CD8-positive, alpha-beta memory T cell (primary cell): ENCODE results near the gene FGFRL1. TPM values are rescaled to one million over a fixed set of nuclear protein-coding genes. Genes with fewer than 3 reads are reported as not detected.

Source experiments
- CTCF ChIA-PET: fragments of 350-600 bp; sonication (Branson Sonifier 250); formaldehyde crosslinking; loops from one replicate; lab custom pipeline; 2021; ENCODE audit warnings: antibody characterized with exemption; lab: Charles Lee
- POLR2A ChIA-PET: fragments of 350-600 bp; sonication (Branson Sonifier 250); formaldehyde crosslinking; loops from one replicate; lab custom pipeline; 2021; ENCODE audit warnings: antibody characterized with exemption; lab: Charles Lee
- DNase-seq, 5 donors: peaks; one replicate each; pipeline versions ENCODE4 v3.0.0 to v3.0.0-alpha.2; 2020 to 2022; ENCODE audit warnings: mixed read lengths in 1 of 5
- H3K27ac ChIP-seq: one replicate; pipeline ENCODE4 v1.7.0; 2013; ENCODE audit warnings: low read depth, mild to moderate bottlenecking, low read length, moderate library complexity
- H3K27me3 ChIP-seq: 2 replicates; pipeline ENCODE4 v1.7.0; 2013; ENCODE audit warnings: low read length, mild to moderate bottlenecking; ENCODE audit not compliant: insufficient read depth, poor library complexity, severe bottlenecking
- H3K36me3 ChIP-seq: 2 replicates; pipeline ENCODE4 v1.7.0; 2013; ENCODE audit warnings: mild to moderate bottlenecking, low read length, moderate library complexity; ENCODE audit not compliant: insufficient read depth
- H3K4me1 ChIP-seq: 2 replicates; pipeline ENCODE4 v1.7.0; 2013; ENCODE audit warnings: mild to moderate bottlenecking, low read length, moderate library complexity; ENCODE audit not compliant: insufficient read depth
- H3K4me3 ChIP-seq: 2 replicates; pipeline ENCODE4 v1.7.0; 2013; ENCODE audit warnings: mild to moderate bottlenecking, low read length
- H3K9me3 ChIP-seq: 2 replicates; pipeline ENCODE4 v1.7.0; 2013; ENCODE audit warnings: mild to moderate bottlenecking, low read length
- H3K27ac Mint-ChIP-seq, 8 donors: one replicate each; pipeline ENCODE4 v1.8.0; 2020 to 2021; ENCODE audit warnings: mixed read lengths in 8 of 8, mild to moderate bottlenecking in 6 of 8, inconsistent platforms in 3 of 8, moderate library complexity in 3 of 8
- H3K27me3 Mint-ChIP-seq, 2 donors: one replicate each; pipeline ENCODE4 v1.8.0; 2020 to 2021; ENCODE audit warnings: mixed read lengths in 2 of 2, mild to moderate bottlenecking in 1 of 2, moderate library complexity in 1 of 2
- H3K36me3 Mint-ChIP-seq, 3 donors: one replicate each; pipeline ENCODE4 v1.8.0; 2020 to 2021; ENCODE audit warnings: mixed read lengths in 3 of 3, inconsistent platforms in 1 of 3, mild to moderate bottlenecking in 1 of 3
- H3K4me1 Mint-ChIP-seq, 3 donors: one replicate each; pipeline ENCODE4 v1.8.0; 2020 to 2021; ENCODE audit warnings: mixed read lengths in 3 of 3, inconsistent platforms in 1 of 3, mild to moderate bottlenecking in 1 of 3
- H3K4me3 Mint-ChIP-seq, 7 donors: one replicate each; pipeline ENCODE4 v1.8.0; 2020 to 2021; ENCODE audit warnings: mixed read lengths in 7 of 7, mild to moderate bottlenecking in 6 of 7, moderate library complexity in 4 of 7, inconsistent platforms in 2 of 7
- H3K9me3 Mint-ChIP-seq, 5 donors: one replicate each; pipeline ENCODE4 v1.8.0; 2020 to 2022; ENCODE audit warnings: mixed read lengths in 5 of 5, mild to moderate bottlenecking in 3 of 5, moderate library complexity in 2 of 5, inconsistent platforms in 1 of 5
- polyA plus RNA-seq: library from polyadenylated mRNA; unstranded; fragments of 300-500 nt; fragmentation: Illumina TruSeq; gene quantifications from one replicate; pipeline ENCODE4 v1.2.3, GENCODE V29; 2021
- total RNA-seq, 2 experiments: library from RNA; stranded (reverse); gene quantifications; one replicate each; pipeline ENCODE4 v1.2.3, GENCODE V29; 2021

FGFRL1 gene
- total and polyA plus RNA-seq, 3 experiments from 2014 or later, result 1.4 to 14.5 (median 12.3) TPM

DNA sequence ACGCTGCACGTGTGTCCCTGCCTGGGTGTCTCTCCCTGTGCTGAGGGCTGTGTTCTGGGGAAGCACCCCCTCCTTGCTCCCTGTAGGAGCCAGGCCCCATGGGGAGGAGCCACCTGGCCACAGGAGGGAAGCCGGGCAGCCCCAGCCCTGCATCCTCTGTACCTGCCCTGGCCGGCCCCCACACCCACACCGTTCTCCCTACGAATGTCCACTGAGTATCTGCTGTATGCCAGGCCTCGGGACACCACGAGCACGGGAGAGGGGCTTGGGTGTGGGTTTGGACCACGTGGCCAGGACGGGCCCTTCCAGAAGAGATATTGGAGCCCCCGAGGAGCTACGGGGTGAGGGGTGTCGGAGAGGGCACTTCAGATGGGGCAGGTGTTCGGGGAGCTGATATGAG lies 6.3 kb downstream of the FGFRL1 start:
- H3K27ac ChIP-seq, result no peak overlapping the region
- H3K9me3 Mint-ChIP-seq, result no peaks in the 10 kb centered on the region
- H3K27ac Mint-ChIP-seq, result no peak overlapping the region
- H3K4me3 Mint-ChIP-seq, result no peak overlapping the region
- no peaks in the 10 kb centered on the region for H3K27me3 ChIP-seq
- no peaks in the 10 kb centered on the region for H3K27me3 Mint-ChIP-seq
- DNase-seq, result no peak
- CTCF ChIA-PET, result no interaction called here
- H3K9me3 ChIP-seq, result no peaks in the 10 kb centered on the region
- H3K36me3 ChIP-seq, result no peaks in the 10 kb centered on the region
- H3K4me1 Mint-ChIP-seq, result peaks cover 0 to 4% (median 0%) of the 10 kb centered on the region in 3 donors
- peaks cover 2% of the 10 kb centered on the region for H3K4me1 ChIP-seq
- POLR2A ChIA-PET, result no interaction called here
- H3K4me3 ChIP-seq, result no peak overlapping the region
- H3K36me3 Mint-ChIP-seq, result peaks cover 0 to 3% (median 0%) of the 10 kb centered on the region in 3 donors

DNA sequence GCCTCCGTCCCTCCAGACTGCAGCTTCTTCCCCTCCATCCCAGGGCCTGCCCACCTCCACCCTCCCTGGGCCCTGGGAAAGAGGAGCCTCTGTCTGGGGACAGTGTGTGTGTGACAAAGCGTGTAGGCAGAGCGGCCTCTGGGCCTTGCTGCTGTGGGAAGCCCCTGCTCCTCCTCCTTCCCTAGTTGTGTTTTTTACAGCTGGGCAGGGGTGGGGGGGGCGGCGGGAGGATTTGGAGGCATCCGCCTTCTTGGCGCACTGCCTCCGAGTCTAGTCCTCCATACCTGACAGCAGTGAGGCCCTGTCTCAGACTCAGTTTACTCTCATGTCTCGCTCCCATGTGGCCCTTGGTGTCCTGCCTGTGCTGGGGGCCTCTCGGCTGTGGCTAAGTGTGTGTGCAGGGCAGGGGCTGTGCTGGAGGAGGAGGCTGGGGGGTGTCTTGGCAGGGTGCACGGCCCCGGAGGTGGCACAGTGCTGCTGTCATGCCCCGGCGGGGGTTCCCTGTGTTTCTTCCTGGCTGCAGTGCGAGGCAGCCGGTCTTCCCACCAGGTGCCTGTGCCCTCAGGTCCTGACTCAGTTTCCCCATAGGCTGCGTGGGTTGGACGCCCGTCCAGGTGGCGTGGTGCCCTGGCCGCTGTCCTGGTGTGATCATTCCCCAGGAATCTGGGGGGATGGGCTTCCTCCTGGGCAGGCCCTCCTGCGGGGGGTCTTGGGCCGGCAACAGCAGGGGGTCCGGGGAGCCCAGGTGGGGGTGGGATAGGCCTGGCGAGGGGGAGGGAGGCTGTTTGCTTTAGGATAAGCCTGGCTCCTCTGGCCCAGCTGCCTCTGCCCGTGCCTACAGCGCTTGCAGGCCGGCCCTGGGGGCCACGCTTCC lies 7.0 kb downstream of the FGFRL1 start:
- Histone ChIP-seq H3K27ac (no peak overlapping the region), H3K9me3 (no peaks in the 10 kb centered on the region), H3K36me3 (no peaks in the 10 kb centered on the region), H3K27me3 (no peaks in the 10 kb centered on the region), H3K4me3 (no peak overlapping the region), H3K4me1 (no peaks in the 10 kb centered on the region)
- Mint-ChIP-seq H3K4me3 (no peak overlapping the region), H3K27ac (no peak overlapping the region), H3K27me3 (no peaks in the 10 kb centered on the region), H3K9me3 (no peaks in the 10 kb centered on the region), H3K4me1 (peaks cover 0 to 4% (median 0%) of the 10 kb centered on the region in 3 donors), H3K36me3 (peaks cover 0 to 3% (median 0%) of the 10 kb centered on the region in 3 donors)
- POLR2A ChIA-PET, result no interaction called here
- CTCF ChIA-PET, result no interaction called here
- DNase-seq, result no peak

- POLR2A ChIA-PET, result no interaction called here
- Mint-ChIP-seq H3K36me3 (peaks cover 0 to 2% (median 0%) of the 10 kb centered on the region in 3 donors), H3K27ac (peak overlapping the region in 1 of 8 donors; percentile 43), H3K27me3 (no peaks in the 10 kb centered on the region), H3K4me1 (no peaks in the 10 kb centered on the region), H3K4me3 (no peak overlapping the region), H3K9me3 (no peaks in the 10 kb centered on the region)
- H3K9me3 ChIP-seq, result no peaks in the 10 kb centered on the region
- no peaks in the 10 kb centered on the region for H3K4me1 ChIP-seq
- no peaks in the 10 kb centered on the region for H3K27me3 ChIP-seq
- H3K36me3 ChIP-seq, result no peaks in the 10 kb centered on the region
- H3K4me3 ChIP-seq, result no peak overlapping the region
- CTCF ChIA-PET, result no interaction called here
- no peak overlapping the region for H3K27ac ChIP-seq
- no peak for DNase-seq
Measured at GRCh38 chr4:1019320-1019719, 7.9 kb downstream of the FGFRL1 start.

DNA sequence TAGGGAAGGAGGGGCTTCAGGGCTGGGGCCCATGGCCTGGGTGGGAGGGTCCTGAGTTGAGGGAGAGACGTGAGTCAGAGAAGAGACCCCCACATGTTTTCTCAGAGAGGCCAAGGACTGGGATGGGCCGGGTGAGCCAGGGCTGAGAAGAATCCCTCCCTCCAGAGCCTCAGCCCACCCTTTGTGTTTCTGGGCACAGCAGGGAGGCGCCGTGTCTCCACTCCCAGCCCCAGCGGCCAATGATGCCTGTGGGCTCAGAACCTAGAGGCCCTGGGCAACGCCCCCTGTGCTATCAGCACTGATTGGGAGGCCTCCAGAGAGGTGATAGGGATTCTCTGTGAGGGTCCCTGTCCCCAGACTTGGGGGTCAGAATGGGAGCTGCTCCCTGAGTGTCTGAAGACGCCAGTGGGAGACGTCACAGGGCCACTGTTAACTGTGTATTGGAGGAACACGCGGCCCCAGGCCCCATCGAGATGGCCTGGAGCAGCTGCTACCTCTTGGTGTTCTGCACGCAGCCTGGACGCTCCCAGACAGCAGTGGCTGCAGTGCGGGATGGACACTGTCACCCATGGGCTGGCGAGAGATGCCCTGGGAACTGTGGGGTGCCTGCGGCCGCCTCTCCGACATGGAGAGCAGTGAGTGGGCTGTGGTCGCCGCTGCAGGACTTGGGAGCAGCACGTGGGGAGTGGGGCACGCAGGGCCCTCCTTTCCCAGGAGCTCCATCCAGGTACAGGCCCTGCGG lies 8.5 kb downstream of the FGFRL1 start:
- H3K4me3 Mint-ChIP-seq, result no peak overlapping the region
- H3K9me3 Mint-ChIP-seq, result no peaks in the 10 kb centered on the region
- DNase-seq, result no peak
- H3K27me3 Mint-ChIP-seq, result no peaks in the 10 kb centered on the region
- peak overlapping the region in 1 of 8 donors; percentile 47 for H3K27ac Mint-ChIP-seq
- no peaks in the 10 kb centered on the region for H3K4me1 Mint-ChIP-seq
- no peaks in the 10 kb centered on the region for H3K36me3 ChIP-seq
- peaks cover 0 to 2% (median 0%) of the 10 kb centered on the region in 3 donors for H3K36me3 Mint-ChIP-seq
- no peak overlapping the region for H3K4me3 ChIP-seq
- H3K9me3 ChIP-seq, result no peaks in the 10 kb centered on the region
- H3K27me3 ChIP-seq, result no peaks in the 10 kb centered on the region
- no peak overlapping the region for H3K27ac ChIP-seq
- ChIA-PET CTCF (no interaction called here), POLR2A (no interaction called here)
- H3K4me1 ChIP-seq, result no peaks in the 10 kb centered on the region

DNA sequence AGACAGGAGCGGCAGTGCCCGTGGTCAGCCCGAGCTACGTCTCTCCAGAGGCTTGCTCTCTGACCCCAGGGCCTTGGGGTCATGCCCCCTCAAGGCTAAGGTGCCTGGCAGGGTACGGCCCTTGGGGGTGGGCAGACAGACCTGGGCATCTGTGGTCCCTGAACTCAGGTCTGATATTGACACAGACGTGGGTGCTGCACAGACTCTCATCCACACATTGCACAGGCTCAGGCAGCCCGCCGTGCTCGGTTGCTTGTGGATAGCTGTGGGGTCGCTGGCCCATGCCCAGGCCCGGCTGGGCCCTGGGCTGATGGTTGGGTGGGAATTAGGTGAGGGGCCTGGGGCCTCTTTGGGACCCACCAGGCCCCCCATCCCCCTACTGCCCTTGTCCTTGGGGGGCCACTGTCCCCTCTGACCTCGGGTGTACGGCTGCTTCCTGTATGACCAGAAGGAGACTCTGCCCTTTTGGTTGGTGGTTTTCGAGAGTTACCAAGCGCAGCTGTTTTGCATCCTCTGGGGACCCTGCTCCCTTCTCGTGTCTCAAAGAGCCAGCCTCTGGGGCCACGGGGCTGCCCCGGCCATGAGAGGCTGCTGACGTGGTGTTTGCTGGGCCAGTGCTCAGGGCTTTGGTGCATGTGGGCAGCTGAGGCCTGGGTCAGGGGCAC lies 10.1 kb downstream of the FGFRL1 start:
- no peak for DNase-seq
- Histone ChIP-seq H3K4me3 (no peak overlapping the region), H3K27me3 (no peaks in the 10 kb centered on the region), H3K36me3 (no peaks in the 10 kb centered on the region), H3K9me3 (no peaks in the 10 kb centered on the region), H3K27ac (no peak overlapping the region), H3K4me1 (no peaks in the 10 kb centered on the region)
- Mint-ChIP-seq H3K4me1 (peaks cover 4 to 12% (median 8%) of the 10 kb centered on the region in 3 donors), H3K4me3 (no peak overlapping the region), H3K27me3 (no peaks in the 10 kb centered on the region), H3K27ac (no peak overlapping the region), H3K36me3 (peaks cover 0 to 10% (median 2%) of the 10 kb centered on the region in 3 donors), H3K9me3 (no peaks in the 10 kb centered on the region)
- POLR2A ChIA-PET, result no interaction called here
- CTCF ChIA-PET, result no interaction called here

DNA sequence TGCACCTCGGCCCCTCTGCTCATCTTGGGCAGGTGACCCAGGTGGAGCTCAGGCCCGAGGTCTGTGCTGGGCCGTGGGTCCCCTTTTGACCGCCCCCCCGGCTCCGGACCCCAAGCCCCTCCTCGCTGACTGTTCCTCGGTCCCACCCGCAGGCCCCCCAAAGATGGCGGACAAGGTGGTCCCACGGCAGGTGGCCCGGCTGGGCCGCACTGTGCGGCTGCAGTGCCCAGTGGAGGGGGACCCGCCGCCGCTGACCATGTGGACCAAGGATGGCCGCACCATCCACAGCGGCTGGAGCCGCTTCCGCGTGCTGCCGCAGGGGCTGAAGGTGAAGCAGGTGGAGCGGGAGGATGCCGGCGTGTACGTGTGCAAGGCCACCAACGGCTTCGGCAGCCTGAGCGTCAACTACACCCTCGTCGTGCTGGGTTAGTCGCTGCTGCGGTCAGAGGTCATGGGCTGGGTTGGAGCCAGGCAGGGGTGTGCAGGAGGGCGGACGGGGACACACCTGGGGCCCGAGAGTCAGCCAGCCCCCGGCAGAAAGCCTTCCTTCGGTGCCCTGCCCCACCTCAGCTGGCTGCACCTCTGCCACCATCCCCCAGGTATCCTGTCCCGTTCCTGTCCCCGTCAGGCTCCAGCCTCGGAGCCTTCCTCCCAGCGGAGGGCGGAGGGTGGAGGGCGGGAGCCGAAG lies 10.8 kb downstream of the FGFRL1 start:
- ChIA-PET CTCF (no interaction called here), POLR2A (no interaction called here)
- H3K27ac ChIP-seq, result no peak overlapping the region
- H3K27me3 Mint-ChIP-seq, result no peaks in the 10 kb centered on the region
- H3K9me3 ChIP-seq, result no peaks in the 10 kb centered on the region
- H3K27ac Mint-ChIP-seq, result no peak overlapping the region
- H3K4me3 Mint-ChIP-seq, result peak overlapping the region in 1 of 7 donors; percentile 61
- H3K27me3 ChIP-seq, result no peaks in the 10 kb centered on the region
- H3K9me3 Mint-ChIP-seq, result no peaks in the 10 kb centered on the region
- peaks cover 0 to 10% (median 2%) of the 10 kb centered on the region in 3 donors for H3K36me3 Mint-ChIP-seq
- no peaks in the 10 kb centered on the region for H3K36me3 ChIP-seq
- no peak overlapping the region for H3K4me3 ChIP-seq
- peaks cover 4 to 15% (median 8%) of the 10 kb centered on the region in 3 donors for H3K4me1 Mint-ChIP-seq
- DNase-seq, result no peak
- H3K4me1 ChIP-seq, result no peaks in the 10 kb centered on the region

DNA sequence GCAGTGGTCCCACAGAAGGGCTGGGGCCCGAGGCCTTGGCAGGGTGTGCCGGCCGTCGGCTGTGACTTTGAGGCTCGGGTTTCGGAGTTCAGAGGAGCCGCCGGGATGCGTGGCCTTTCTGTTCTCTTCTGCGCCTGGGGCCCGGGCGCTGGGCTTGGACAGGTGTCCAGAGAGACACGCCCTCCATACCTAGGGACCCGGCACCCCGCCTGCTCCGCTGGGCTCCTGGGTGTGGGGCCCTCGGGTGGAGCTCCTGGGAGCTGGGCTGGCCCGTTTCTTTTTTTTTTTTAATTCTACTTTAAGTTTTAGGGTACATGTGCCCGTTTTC lies 11.3 kb downstream of the FGFRL1 start:
- Histone ChIP-seq H3K36me3 (no peaks in the 10 kb centered on the region), H3K4me1 (no peaks in the 10 kb centered on the region), H3K4me3 (no peak overlapping the region), H3K27me3 (no peaks in the 10 kb centered on the region), H3K27ac (no peak overlapping the region), H3K9me3 (no peaks in the 10 kb centered on the region)
- H3K4me3 Mint-ChIP-seq, result no peak overlapping the region
- no peak for DNase-seq
- peaks cover 0 to 10% (median 2%) of the 10 kb centered on the region in 3 donors for H3K36me3 Mint-ChIP-seq
- peaks cover 4 to 15% (median 8%) of the 10 kb centered on the region in 3 donors for H3K4me1 Mint-ChIP-seq
- no peaks in the 10 kb centered on the region for H3K9me3 Mint-ChIP-seq
- H3K27me3 Mint-ChIP-seq, result no peaks in the 10 kb centered on the region
- ChIA-PET POLR2A (no interaction called here), CTCF (interaction anchor here (1.2 kb wide), 1 partner anchor 12 kb away, joined by 4 read pairs; no protein-coding TSS in a partner anchor)
- H3K27ac Mint-ChIP-seq, result no peak overlapping the region
